Kidney tubule cell (primary cell): ENCODE results near the gene ISLR2.

Source experiments
- DNase-seq: peaks from one replicate; pipeline ENCODE4 v3.0.0-alpha.2; 2018; ENCODE audit warnings: low spot score

Gene ISLR2

GRCh38 chr15:74129586-74130154 is 716 bp upstream of the ISLR2 start:
- DNase-seq, result no peak

GRCh38 chr15:74130849-74131627 is 652 bp downstream of the ISLR2 start:
- DNase-seq, result no peak

- no peak for DNase-seq
Measured at GRCh38 chr15:74131628-74132413, 1.4 kb downstream of the ISLR2 start.

- peak; percentile 11 for DNase-seq
Measured at GRCh38 chr15:74132681-74133651, 2.6 kb downstream of the ISLR2 start.

- no peak for DNase-seq
Measured at GRCh38 chr15:74133694-74134386, 3.5 kb downstream of the ISLR2 start.

- DNase-seq, result peak; percentile 71
Measured at GRCh38 chr15:74134387-74135027, 4.1 kb downstream of the ISLR2 start.

- no peak for DNase-seq
Measured at GRCh38 chr15:74135041-74135565, 4.7 kb downstream of the ISLR2 start.

- DNase-seq, result no peak
Measured at GRCh38 chr15:74136540-74136813, 6.1 kb downstream of the ISLR2 start.

GRCh38 chr15:74136814-74137536 is 6.6 kb downstream of the ISLR2 start:
- no peak for DNase-seq

- no peak for DNase-seq
Measured at GRCh38 chr15:74137537-74137894, 7.1 kb downstream of the ISLR2 start.

- DNase-seq, result no peak
Measured at GRCh38 chr15:74138642-74139041, 8.3 kb downstream of the ISLR2 start.

GRCh38 chr15:74141591-74141990 is 11.2 kb downstream of the ISLR2 start:
- no peak for DNase-seq

- no peak for DNase-seq
Measured at GRCh38 chr15:74144153-74144775, 13.9 kb downstream of the ISLR2 start.

GRCh38 chr15:74146277-74146800 is 16.0 kb downstream of the ISLR2 start:
- no peak for DNase-seq

- no peak for DNase-seq
Measured at GRCh38 chr15:74147051-74147450, 16.7 kb downstream of the ISLR2 start.

- no peak for DNase-seq
Measured at GRCh38 chr15:74155766-74156417, 25.5 kb downstream of the ISLR2 start.

GRCh38 chr15:74156678-74157411 is 26.5 kb downstream of the ISLR2 start:
- no peak for DNase-seq
